HL-60 (cell line): Measurements from ENCODE around the gene NNMT.

Source experiments
- CTCF ChIP-seq: IDR thresholded peaks from one replicate; pipeline ENCODE4 v1.5.1; 2011; ENCODE audit warnings: low read length, control low read depth, inconsistent platforms; ENCODE audit not compliant: insufficient read depth
- REST ChIP-seq: IDR thresholded peaks from 2 replicates; pipeline ENCODE4 v1.6.1; 2012; ENCODE audit warnings: low read depth; ENCODE audit not compliant: insufficient replicate concordance
- SPI1 ChIP-seq: IDR thresholded peaks from 2 replicates; pipeline ENCODE4 v1.6.1; 2012; ENCODE audit warnings: low read depth, mild to moderate bottlenecking, borderline replicate concordance

GRCh38 chr11:114289779-114290178 is 6.4 kb upstream of the NNMT start:
- no peak for TF ChIP-seq SPI1
- TF ChIP-seq CTCF, result no peak
- no peak for TF ChIP-seq REST
